H1 (cell line): ENCODE results near the gene PCCA.
"Not testable (repeated sequence)": the region's sequence is repeated elsewhere in the genome, so short reads cannot be mapped to it uniquely, and the experiment has no call there.

Source experiments
- BCL11A ChIP-seq, 2 experiments: IDR thresholded peaks; one replicate each; pipeline ENCODE4 v1.6.1; 2011; ENCODE audit warnings: low read depth in 2 of 2, low read length in 2 of 2, mild to moderate bottlenecking in 2 of 2
- CTCF ChIP-seq, 3 experiments: IDR thresholded peaks; 1 replicate in 2 of 3; 2 replicates in 1 of 3; pipeline versions ENCODE4 v1.5.1 to v1.6.1; 2011; ENCODE audit warnings: low read length in 3 of 3, mild to moderate bottlenecking in 3 of 3, inconsistent platforms in 2 of 3, low read depth in 1 of 3, moderate library complexity in 1 of 3; ENCODE audit not compliant: insufficient read depth in 1 of 3; ENCODE audit errors: control extremely low read depth in 1 of 3
- EZH2 ChIP-seq: fragments of 200-600 bp; sonication (generic); IDR thresholded peaks from 2 replicates; pipeline ENCODE4 v1.7.1; 2012; ENCODE audit warnings: low read depth, mild to moderate bottlenecking, moderate library complexity, low read length, inconsistent platforms; ENCODE audit not compliant: severe bottlenecking
- JUND ChIP-seq: IDR thresholded peaks from 2 replicates; pipeline ENCODE4 v1.6.1; 2011; ENCODE audit warnings: mild to moderate bottlenecking, improper control_type of control experiment, low read length
- PHF8 ChIP-seq: fragments of 200-600 bp; sonication (generic); conservative IDR thresholded peaks from 2 replicates; pipeline ENCODE4 v1.7.1; 2012; ENCODE audit warnings: low read depth, mild to moderate bottlenecking, inconsistent platforms, low read length, moderate library complexity
- POLR2A ChIP-seq, 2 experiments: IDR thresholded peaks; 1 replicate in 1 of 2; 2 replicates in 1 of 2; pipeline ENCODE4 v1.6.1; 2011; ENCODE audit warnings: low read depth in 2 of 2, low read length in 2 of 2, mild to moderate bottlenecking in 2 of 2; ENCODE audit errors: control extremely low read depth in 1 of 2
- POLR2AphosphoS5 ChIP-seq: IDR thresholded peaks from 2 replicates; pipeline ENCODE4 v1.6.1; 2011; ENCODE audit warnings: low read depth, low read length
- SAP30 ChIP-seq: fragments of 300-600 bp; sonication (generic); IDR thresholded peaks from 2 replicates; pipeline ENCODE4 v1.7.1; 2012; ENCODE audit warnings: low read length, moderate library complexity, mild to moderate bottlenecking, inconsistent platforms; ENCODE audit not compliant: insufficient read depth, insufficient replicate concordance
- SP1 ChIP-seq: IDR thresholded peaks from 2 replicates; pipeline ENCODE4 v1.6.1; 2011; ENCODE audit warnings: low read depth, low read length
- SRF ChIP-seq: IDR thresholded peaks from 2 replicates; pipeline ENCODE4 v1.6.1; 2011; ENCODE audit warnings: mild to moderate bottlenecking, low read depth, low read length, moderate library complexity
- TBP ChIP-seq: IDR thresholded peaks from 2 replicates; pipeline ENCODE4 v1.6.1; 2011; ENCODE audit warnings: low read depth, low read length, improper control_type of control experiment
- USF2 ChIP-seq: IDR thresholded peaks from 2 replicates; pipeline ENCODE4 v1.6.1; 2011; ENCODE audit warnings: low read length, improper control_type of control experiment

GRCh38 chr13:100282306-100282705, 193.4 kb downstream of the PCCA start:
- TF ChIP-seq SP1; SAP30; POLR2AphosphoS5; USF2; POLR2A (IDR thresholded peaks at IDR 0.05; ENCODE audit: control extremely low read depth in 1 of 2, low read depth in 2 of 2, low read length in 2 of 2); PHF8; JUND; TBP; BCL11A (IDR thresholded peaks at IDR 0.05; ENCODE audit: low read depth in 2 of 2, low read length in 2 of 2); CTCF (IDR thresholded peaks at IDR 0.05; ENCODE audit: control extremely low read depth in 1 of 3, insufficient read depth in 1 of 3, low read depth in 1 of 3, low read length in 3 of 3); EZH2; SRF: not testable (repeated sequence)
